ENCODE measurements around the gene CPNE7.

DNA sequence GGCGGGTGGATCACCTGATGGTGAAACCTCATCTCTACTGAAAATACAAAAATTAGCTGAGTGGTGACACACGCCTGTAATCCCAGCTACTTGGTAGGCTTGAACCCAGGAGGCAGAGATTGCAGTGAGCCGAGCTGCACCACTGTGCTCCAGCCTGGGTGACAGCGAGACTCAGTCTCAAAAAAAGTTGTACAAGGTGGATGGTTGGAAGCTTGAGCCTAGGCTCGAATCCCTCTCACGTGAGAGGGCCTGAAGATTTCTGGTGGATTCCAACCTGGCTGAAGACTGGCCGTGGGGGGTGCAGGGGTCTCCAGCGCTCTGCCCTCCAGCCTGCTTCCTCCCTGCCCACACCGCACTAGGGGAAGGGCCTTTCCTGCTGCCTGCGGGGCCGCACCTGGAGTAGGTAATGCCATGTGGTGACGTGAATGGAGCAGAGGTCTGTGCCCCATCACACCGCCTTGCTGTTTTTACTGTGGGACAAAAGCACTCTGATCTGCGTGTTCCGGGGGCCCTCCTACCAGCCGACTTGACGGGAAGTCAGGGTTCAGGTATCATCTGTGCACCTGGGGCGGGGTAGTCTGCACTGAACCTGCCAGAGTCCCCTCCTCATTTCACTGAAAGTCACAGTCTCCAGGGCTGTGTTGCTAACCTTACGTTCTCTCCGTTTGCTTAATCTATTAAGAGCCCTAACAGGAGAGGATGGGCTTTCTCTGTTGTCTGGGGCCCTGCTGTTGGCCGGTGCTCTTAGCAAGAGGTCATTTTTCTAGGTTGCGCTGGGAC, 10.9 kb upstream of the CPNE7 start:
- TF ChIP-seq, protein P1, sequence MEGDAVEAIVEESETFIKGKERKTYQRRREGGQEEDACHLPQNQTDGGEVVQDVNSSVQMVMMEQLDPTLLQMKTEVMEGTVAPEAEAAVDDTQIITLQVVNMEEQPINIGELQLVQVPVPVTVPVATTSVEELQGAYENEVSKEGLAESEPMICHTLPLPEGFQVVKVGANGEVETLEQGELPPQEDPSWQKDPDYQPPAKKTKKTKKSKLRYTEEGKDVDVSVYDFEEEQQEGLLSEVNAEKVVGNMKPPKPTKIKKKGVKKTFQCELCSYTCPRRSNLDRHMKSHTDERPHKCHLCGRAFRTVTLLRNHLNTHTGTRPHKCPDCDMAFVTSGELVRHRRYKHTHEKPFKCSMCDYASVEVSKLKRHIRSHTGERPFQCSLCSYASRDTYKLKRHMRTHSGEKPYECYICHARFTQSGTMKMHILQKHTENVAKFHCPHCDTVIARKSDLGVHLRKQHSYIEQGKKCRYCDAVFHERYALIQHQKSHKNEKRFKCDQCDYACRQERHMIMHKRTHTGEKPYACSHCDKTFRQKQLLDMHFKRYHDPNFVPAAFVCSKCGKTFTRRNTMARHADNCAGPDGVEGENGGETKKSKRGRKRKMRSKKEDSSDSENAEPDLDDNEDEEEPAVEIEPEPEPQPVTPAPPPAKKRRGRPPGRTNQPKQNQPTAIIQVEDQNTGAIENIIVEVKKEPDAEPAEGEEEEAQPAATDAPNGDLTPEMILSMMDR (IDR thresholded peaks at IDR 0.05; ENCODE audit: insufficient read depth, low read length): no peak
- peak; percentile 76 for TF ChIP-seq POLR2AphosphoS5 (IDR thresholded peaks at IDR 0.05; ENCODE audit: low read depth)
